HG02840 (cell line): ENCODE measurements around the gene ELMOD1.
"Not testable (repeated sequence)": the region's sequence is repeated elsewhere in the genome, so short reads cannot be mapped to it uniquely, and the experiment has no call there.

Experiments
- ATAC-seq: cut with Tn5 transposase; IDR thresholded peaks from one replicate; pipeline ENCODE4 v1.9.1; 2021; ENCODE audit warnings: mild to moderate bottlenecking, moderate library complexity, moderate number of reproducible peaks; ENCODE audit not compliant: unreplicated experiment, low FRiP score

ELMOD1 gene

GRCh38 chr11:107590460-107591377 is at the start of gene ELMOD1:
Gene ELMOD1 (plus strand): TSS chr11:107591147. CDS start chr11:107618190, 27,043 bp downstream.
- peak; percentile 51 for ATAC-seq

GRCh38 chr11:107545101-107545514 is 45.8 kb upstream of the ELMOD1 start:
- ATAC-seq = no peak

GRCh38 chr11:107547961-107548360 is 43.0 kb upstream of the ELMOD1 start:
- ATAC-seq = no peak

- ATAC-seq = no peak
These were observed 41.5 kb upstream of the ELMOD1 start for GRCh38 chr11:107549253-107549953.

GRCh38 chr11:107549954-107550285 is 41.0 kb upstream of the ELMOD1 start:
- no peak for ATAC-seq

- ATAC-seq = no peak
These were observed 40.6 kb upstream of the ELMOD1 start for GRCh38 chr11:107550304-107550703.

GRCh38 chr11:107561688-107562087 is 29.3 kb upstream of the ELMOD1 start:
- no peak for ATAC-seq

- ATAC-seq = no peak
These were observed 28.2 kb upstream of the ELMOD1 start for GRCh38 chr11:107562647-107563208.

GRCh38 chr11:107563702-107564101 is 27.2 kb upstream of the ELMOD1 start:
- peak; percentile 31 for ATAC-seq

- peak; percentile 4 for ATAC-seq
These were observed 26.1 kb upstream of the ELMOD1 start for GRCh38 chr11:107564877-107565218.

- ATAC-seq = peak; percentile 82
These were observed 25.6 kb upstream of the ELMOD1 start, which contains the start of gene ALKBH8 for GRCh38 chr11:107565219-107565937. Gene ALKBH8 (minus strand): TSS chr11:107565735. CDS start chr11:107560893, 4,842 bp downstream.

GRCh38 chr11:107565955-107566501 is 24.9 kb upstream of the ELMOD1 start:
- ATAC-seq = peak; percentile 2

GRCh38 chr11:107566569-107566968 is 24.4 kb upstream of the ELMOD1 start:
- no peak for ATAC-seq

GRCh38 chr11:107567739-107568335 is 23.1 kb upstream of the ELMOD1 start:
- ATAC-seq = no peak

GRCh38 chr11:107570015-107570414 is 20.9 kb upstream of the ELMOD1 start:
- no peak for ATAC-seq

GRCh38 chr11:107573438-107573837 is 17.5 kb upstream of the ELMOD1 start:
- no peak for ATAC-seq

- ATAC-seq = not testable (repeated sequence)
These were observed 14.2 kb upstream of the ELMOD1 start for GRCh38 chr11:107576497-107577345.

- no peak for ATAC-seq
These were observed 13.6 kb upstream of the ELMOD1 start for GRCh38 chr11:107577346-107577711.

- ATAC-seq = not testable (repeated sequence)
These were observed 11.8 kb upstream of the ELMOD1 start for GRCh38 chr11:107579169-107579568.
